ENCODE data around the gene HS2ST1.

Gene HS2ST1

GRCh38 chr1:87074001-87074795, 159.8 kb downstream of the HS2ST1 start:
- DNase-seq: no peak

GRCh38 chr1:87077959-87078639, 163.7 kb downstream of the HS2ST1 start:
- DNase-seq: no peak

GRCh38 chr1:87084244-87084836, 169.9 kb downstream of the HS2ST1 start:
- peak in 1 of 2 donors; percentile 49 for DNase-seq

- DNase-seq: no peak
These were observed 171.7 kb downstream of the HS2ST1 start for GRCh38 chr1:87086120-87086519.

- no peak for DNase-seq
These were observed 174.8 kb downstream of the HS2ST1 start for GRCh38 chr1:87089070-87089736.

DNA sequence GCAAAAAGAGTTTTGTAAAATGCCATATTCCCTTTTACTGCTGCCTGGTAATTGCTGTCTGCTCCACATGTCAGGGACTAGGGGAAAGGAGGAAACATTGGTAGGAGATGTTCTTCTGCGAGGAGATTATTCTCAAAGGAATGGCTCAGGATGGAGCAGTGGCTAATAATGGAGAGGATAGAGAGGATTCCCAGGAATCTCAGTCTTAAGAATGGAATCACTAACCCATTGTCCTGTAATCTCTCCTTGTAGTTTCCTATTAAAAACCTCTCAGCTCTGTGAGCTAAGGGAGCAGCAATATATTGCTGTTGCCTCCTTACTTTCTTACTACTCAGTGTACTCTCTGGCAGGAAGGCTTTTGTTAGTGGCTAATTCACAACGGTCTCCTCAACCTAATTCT, 175.4 kb downstream of the HS2ST1 start:
- DNase-seq: no peak

DNA sequence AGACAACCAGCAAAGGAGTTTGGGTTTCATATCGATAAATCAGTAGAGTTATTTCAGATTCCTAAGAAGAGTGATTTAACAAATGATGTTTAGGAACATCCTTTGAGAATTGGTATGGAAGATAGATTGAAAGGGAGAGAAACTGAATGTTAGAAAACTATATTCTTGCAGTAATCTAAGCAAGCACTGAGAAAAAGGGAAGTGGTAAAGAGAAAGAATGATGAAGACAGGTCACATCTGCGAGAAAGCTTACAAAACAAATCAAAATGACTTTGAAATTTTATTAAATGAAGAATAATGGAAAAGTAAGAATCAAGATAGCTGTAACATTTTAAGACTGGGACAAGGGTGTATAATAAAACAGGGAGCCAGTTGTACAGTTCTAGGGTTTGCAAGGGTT, 177.0 kb downstream of the HS2ST1 start:
- no peak for DNase-seq

DNA sequence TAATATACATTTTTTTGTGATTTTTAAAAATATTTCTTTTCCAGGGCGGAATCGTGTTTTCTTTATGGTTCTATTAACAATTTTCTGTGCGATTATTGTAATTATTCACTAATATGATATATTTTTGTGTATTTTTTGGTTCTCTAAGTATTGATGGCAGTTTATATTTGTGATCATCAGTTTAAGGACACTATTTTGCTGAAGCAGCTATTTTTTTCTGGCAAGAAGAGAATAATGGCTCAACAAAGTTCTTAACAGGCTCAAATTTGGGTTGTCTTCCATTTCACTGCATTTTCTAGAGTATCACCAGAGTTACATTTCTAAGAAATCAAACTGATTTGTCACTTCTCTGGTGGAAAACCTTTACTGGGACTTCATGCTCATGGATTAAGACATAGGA, 178.4 kb downstream of the HS2ST1 start:
- DNase-seq: no peak

DNA sequence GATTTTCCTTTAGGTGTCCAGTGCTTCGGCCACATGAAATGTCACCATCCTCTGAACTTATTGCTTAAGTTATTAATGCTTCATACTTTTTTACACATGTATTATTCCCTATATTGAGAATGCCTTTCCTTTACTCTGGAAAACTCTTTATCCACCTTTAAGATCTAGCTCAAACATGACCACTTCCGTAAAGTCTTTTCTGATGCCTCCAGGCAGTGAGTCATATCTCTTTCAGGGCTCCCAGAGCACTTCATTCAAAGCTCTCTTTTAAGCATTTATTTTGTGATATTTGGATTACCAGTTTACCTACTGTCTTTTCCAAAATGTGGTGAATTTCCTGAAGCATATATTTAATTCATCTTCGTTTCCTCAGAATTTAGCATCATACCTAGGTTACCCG, 178.9 kb downstream of the HS2ST1 start:
- no peak for DNase-seq

- no peak for DNase-seq
These were observed 179.8 kb downstream of the HS2ST1 start for GRCh38 chr1:87094238-87094637.

GRCh38 chr1:87100271-87100670, 185.8 kb downstream of the HS2ST1 start:
- DNase-seq: no peak

- DNase-seq: no peak
These were observed 188.6 kb downstream of the HS2ST1 start for GRCh38 chr1:87103074-87103473.

DNA sequence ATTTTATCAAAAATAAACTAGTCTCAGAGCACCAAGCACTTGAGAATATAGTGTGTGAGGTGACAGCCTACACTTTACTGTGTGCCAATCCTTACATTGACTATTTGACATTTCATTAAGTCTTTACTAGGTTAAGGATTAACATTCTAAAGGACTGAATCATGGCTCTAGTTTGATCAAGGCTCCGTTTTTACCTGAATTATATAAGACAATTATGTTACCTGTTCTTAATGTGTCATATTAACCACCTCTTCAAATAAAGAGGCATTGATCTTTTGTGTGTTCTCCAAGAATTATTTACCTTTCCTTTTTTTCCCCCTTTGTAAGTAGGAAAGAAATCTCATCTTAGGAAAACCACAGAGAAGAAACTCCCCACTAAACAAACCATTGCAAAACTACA, 189.7 kb downstream of the HS2ST1 start:
- DNase-seq: no peak

DNA sequence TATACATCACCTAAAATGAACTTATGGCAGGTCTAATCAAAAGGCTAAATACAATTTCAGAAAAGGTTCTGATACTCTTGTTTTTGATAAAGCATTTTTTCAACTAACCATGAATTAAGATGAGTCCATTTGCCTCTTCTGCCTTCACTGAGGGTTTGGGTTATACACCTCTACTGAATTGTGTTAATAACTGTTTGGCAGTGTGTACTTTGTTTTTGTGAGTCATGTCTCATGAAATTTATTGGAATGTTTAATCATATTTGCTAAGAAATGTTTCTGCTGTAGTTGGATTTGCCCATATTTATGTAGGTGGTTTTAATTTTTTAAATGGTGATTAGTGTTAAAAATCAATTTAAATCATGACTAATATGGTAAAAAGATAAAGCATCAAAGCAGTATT, 190.5 kb downstream of the HS2ST1 start:
- no peak for DNase-seq

- no peak for DNase-seq
These were observed 191.7 kb downstream of the HS2ST1 start for GRCh38 chr1:87106144-87106543.

DNA sequence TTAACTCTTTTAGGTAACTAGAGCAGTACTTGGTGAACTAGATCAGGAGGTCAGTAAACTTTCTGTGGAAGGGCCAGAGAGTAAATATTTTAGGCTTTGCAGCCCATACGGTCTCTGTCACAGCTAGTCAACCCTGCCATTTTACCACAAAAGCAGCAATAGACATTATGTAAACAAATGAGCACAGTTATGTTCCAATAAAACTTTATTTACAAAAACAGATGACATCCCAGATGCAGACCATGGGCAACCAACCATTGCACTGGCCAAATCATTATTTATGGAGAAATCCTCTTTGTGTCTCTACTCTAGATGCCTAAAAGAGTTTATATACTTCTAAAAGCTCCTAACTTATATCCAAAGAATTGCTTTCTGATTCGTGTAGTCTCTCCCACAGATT, 192.4 kb downstream of the HS2ST1 start:
- no peak for DNase-seq

DNA sequence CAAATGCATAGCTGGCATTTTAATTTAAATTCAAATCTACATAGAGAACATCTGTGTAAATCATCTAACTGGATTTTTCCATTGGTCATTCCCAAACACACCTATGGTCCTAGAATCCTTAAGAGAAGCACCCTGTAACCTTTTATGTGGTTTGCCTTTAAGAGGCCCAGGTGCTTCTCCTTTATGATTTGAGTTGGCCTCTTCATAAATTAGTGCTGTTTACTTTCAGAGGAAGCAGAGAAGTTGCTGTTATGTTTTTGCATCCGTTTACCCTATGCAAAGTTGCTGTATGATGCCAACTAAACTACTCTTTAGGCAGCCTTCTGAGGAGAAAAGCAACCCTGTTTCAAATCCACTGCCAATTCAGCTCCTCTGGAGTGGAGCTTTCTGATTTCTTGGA, 193.8 kb downstream of the HS2ST1 start:
- no peak for DNase-seq

DNA sequence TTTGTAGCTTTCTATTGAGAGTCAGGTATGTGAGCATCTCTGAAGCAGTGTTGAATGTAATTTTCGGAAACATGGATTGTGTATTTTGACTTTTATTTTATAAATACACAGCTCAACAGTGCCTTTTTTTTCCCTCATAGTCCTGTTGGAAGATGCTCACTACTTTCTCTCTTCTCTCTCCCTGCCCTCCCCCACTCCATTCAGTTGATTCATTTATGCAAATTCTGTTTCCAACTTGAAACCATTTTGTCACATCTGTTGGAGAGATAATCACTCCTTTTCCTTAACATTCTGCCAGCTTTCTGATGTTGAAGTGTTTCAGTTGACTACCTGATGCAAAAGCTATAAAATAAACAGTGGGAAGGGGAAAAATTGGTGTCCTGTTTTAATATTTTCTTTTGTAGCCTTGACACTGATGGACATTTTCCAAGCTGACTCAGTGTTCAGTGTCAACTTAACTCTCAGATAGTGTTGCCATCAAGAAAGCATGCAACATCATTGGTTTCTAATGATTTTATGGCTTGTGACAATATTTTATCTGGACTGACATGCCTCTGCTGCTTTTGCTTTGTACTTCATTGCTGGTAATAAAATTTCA, 194.5 kb downstream of the HS2ST1 start:
- no peak for DNase-seq

DNA sequence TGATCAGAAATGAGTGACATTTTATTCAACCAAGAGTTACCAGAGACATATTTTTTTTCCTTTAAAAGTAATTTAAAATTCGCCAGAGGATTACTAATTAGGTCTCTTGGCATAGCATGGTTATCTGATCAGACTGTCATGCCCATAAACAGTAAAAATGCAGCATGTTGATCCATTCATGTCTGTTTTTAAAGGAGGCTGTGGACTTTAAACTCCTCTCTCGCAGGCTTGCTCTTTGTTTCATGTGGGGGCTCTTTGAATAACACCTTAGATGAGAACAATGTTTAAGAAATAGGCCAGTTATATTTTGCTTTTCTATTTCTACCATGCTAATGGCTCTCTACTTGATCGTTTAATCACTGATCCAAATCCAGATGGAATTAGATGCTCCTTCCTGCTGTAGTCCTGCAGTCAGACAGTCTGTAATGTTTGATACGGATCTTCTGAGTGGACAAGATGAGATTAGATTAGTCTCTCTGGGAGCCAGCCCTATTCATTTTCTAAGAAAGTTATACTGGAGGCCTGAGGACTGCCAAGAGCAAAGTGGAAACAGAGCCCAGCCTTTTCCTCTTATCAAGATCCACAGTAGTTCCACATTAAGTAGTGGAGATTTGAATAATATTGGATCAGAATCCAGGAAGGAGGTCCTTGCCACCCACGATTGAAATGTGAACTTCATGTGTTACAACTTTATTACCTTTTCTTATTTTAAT, 197.4 kb downstream of the HS2ST1 start:
- DNase-seq: no peak

DNA sequence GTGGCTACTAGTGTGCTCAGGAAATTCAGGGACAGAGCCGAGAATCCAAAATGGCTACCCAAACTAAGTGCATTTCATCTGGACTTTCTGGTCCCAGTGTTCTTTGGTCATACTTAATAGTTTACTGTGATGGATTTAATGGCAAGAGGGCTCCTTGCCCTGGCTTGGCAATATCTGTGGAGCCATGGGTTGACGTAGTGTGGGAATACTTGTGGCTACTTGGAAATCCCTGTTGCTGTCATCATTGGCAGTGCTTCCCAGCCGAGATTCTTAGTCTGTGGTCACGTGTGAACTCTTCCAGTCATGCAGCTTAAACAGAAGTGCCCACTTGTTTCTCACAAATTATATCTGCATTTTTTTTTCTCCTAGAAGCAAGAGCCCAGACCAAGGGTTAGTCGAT, 198.9 kb downstream of the HS2ST1 start:
- no peak for DNase-seq

DNA sequence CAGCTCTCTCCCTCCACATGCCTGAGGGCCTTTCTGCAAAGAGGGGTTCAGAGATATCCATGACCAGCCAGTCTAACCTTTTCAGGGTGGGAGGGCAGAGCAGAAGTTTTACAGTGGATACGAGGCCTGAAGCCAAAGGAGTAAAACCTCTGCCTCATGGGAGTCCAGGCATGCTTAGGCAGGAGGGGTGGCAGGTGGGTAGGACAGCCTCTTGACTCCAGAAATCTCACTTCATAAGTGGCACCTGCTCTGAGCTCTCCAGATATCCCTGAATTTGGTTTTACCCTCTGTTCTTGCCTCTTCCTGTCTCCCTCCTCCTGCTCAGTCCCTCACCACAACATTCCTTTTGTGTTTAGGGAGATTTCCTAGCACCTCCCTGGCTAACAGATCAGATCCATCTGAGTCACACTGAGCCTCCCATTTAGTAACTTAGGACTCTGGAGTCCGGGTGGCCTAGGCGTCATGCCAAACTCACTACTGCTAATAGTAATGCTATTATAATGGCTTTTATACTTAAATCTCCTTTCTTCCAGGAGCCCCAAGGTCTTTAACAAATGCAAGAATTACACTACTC, 201.0 kb downstream of the HS2ST1 start:
- no peak for DNase-seq

DNA sequence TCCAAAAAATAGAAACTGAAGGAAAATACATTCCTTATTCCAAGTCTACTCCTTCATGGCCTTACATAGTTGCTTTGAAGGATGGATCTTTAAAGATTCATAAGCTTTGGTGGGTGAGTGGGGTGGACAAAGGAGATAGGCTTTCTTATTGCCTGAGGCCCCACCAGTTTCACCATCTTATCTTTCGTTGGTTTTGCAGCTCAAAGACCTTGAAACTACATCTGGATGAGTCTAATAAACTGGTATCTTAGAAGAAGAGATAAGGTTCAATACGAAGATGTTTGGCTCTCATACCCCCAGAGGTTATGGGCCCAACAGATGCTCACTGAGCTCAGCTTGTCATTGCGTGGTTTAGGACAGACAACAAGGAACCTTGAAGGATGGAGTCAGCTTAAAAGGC, 201.5 kb downstream of the HS2ST1 start:
- no peak for DNase-seq

Data from CD4-positive, alpha-beta T cell treated with Interferon alpha-2 for 1 hour (primary cell).